Measurements from ENCODE around the gene PGAM2. TPM values are rescaled to one million over a fixed set of nuclear protein-coding genes. Genes with fewer than 3 reads are reported as not detected.
"Not testable (repeated sequence)": the region's sequence is repeated elsewhere in the genome, so short reads cannot be mapped to it uniquely, and the experiment has no call there.

Gene PGAM2
- total and polyA plus RNA-seq, 12 donors = 0.76 to 30.1 (median 6.7) TPM

DNA sequence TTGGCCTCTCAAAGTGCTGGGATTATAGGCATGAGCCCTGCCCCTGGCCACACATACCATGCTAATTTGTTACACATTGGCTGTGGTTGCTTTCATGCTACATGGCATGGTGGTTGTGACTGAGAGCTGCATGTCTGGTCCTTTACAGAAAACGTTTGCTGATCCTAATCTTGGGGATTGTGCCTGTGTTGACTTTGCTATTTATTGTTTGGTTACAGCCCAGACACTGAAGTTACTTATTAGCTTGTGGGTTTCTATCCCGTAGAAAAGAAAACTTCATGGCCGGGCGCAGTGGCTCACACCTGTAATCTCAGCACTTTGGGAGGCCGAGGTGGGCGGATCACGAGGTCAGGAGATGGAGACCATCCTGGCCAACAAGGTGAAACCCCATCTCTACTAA is 43.3 kb downstream of the PGAM2 start:
- H3K4me3 ChIP-seq; H3K9me3 ChIP-seq (replicated peaks in 1 of 3); H3K27ac ChIP-seq; H3K36me3 ChIP-seq (replicated peaks in 1 of 2); DNase-seq; H3K27me3 ChIP-seq; intact Hi-C loops (cut with DNase I): not testable (repeated sequence)
- H3K4me1 ChIP-seq (replicated peaks in 1 of 2) = peaks cover 0 to 11% of the 10 kb centered on the region in 2 donors
- 82 to 93% (median 90%) methylated on average over 6 of the region's 7 CpGs for WGBS, 4 donors

DNA sequence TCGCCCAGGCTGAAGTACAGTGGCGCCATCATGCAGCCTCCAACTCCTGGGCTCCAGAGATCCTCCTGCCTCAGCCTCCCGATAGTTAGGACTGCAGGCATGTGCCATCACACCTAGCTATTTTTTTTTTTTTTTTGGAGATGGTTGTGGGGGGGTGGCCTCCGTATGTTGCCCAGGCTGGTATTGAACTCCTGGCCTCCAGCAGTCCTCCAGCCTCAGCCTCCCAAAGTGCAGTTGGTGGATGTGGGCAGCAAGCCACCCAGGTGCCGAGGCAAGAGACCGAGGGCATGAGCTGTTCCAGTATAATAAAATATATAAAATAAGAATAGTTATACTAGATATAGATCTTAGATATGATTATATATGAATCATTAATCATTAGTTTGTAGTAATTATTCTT is 45.5 kb downstream of the PGAM2 start:
- 82 to 87% (median 86%) methylated on average over 4 to 6 of the region's 6 CpGs for WGBS, 4 donors
- Histone ChIP-seq H3K27ac (peak overlapping the region in 1 of 5 donors; percentile 73), H3K4me1 (replicated peaks in 1 of 2) (peaks cover 0 to 11% of the 10 kb centered on the region in 2 donors)
- H3K36me3 ChIP-seq (replicated peaks in 1 of 2); DNase-seq; H3K9me3 ChIP-seq (replicated peaks in 1 of 3); H3K4me3 ChIP-seq; H3K27me3 ChIP-seq; intact Hi-C loops (cut with DNase I): not testable (repeated sequence)

DNA sequence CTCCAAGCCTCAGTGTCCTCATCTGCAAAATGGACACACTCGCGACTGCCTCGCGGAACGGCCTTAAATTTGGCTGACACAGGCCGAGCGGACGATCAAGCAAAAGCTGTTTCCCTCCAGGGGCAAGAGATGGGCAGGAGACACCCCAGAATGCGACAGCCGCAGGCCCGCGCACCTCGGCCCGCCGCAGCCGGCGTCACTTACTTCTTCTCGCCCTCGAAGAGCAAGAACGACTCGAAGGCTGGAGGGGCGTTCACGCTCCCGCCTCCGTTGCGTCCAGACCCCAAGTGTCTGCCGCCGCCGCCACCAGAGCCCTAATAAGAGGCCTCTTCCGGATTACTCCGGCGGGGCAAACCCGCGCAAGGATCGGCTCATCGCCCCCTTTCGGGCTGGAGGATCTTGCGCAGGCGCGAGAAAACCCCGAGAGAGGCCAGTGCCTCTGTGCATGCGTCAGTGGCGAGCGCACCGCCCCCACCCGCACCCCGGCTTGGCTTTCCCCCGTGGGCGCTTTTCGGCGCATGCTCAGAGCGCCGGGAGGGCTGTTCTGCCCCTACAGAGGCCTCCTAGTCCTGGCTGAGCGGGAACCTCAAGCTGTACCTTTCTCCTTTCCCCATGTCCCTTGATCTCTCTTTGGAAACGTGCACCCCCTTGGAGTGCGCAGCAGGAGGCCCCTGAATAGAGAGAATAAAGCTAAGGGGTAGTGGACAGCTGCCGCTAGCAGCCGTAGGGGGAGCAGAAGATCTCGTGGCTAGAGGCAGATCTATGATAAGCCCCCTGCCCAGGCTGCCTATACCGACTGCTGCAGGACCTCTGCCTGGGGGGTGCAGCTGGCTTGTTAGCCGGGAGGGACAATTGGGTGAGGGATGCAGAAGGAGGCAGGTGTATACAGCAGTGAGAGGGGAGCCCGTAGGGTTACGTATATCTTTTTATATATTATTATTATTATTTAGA is 46.2 kb downstream of the PGAM2 start:
- H3K27me3 ChIP-seq; H3K36me3 ChIP-seq (replicated peaks in 1 of 2); H3K9me3 ChIP-seq (replicated peaks in 1 of 3); intact Hi-C loops (cut with DNase I): not testable (repeated sequence)
- 1 to 4% (median 3%) methylated on average over 5 to 62 of the region's 63 CpGs; no CpG with 5 or more reads in 1 of the 4 donors for WGBS, 4 donors
- Histone ChIP-seq H3K4me3 (peak overlapping the region; percentile 56 to 93 (median 70)), H3K27ac (peak overlapping the region in 3 of 5 donors; percentile 46 to 81 (median 73)), H3K4me1 (replicated peaks in 1 of 2) (peaks cover 0 to 11% of the 10 kb centered on the region in 2 donors)
- TF ChIP-seq, protein P1, sequence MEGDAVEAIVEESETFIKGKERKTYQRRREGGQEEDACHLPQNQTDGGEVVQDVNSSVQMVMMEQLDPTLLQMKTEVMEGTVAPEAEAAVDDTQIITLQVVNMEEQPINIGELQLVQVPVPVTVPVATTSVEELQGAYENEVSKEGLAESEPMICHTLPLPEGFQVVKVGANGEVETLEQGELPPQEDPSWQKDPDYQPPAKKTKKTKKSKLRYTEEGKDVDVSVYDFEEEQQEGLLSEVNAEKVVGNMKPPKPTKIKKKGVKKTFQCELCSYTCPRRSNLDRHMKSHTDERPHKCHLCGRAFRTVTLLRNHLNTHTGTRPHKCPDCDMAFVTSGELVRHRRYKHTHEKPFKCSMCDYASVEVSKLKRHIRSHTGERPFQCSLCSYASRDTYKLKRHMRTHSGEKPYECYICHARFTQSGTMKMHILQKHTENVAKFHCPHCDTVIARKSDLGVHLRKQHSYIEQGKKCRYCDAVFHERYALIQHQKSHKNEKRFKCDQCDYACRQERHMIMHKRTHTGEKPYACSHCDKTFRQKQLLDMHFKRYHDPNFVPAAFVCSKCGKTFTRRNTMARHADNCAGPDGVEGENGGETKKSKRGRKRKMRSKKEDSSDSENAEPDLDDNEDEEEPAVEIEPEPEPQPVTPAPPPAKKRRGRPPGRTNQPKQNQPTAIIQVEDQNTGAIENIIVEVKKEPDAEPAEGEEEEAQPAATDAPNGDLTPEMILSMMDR (IDR thresholded peaks at IDR 0.05) = peak; percentile 38 to 64 (median 57)
- TF ChIP-seq POLR2A (IDR thresholded peaks at IDR 0.05) = peak; percentile 73 to 84
- peak; percentile 97 to 99 (median 98) for DNase-seq

DNA sequence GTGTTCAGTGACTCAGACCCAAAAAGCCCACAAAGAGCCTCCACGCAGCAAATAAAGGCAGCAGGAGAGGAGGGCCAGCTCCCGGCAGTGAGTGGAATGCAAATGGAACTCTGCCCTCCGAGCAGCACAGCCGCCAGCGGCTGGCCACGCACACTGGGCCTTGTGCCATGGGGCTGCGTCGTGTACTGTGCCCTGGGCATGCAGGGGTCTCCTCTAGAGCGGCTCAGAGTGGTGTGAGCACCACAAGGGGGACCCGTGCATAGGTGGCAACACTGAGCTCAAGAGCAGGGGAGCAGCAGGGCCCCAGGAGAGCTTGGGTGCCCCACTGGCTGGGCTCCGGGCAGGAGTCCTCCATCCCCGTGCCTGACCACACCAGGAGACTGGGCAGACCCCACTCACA is 50.3 kb downstream of the PGAM2 start:
- intact Hi-C loops (cut with DNase I); H3K9me3 ChIP-seq (replicated peaks in 1 of 3); H3K27ac ChIP-seq; H3K27me3 ChIP-seq; H3K36me3 ChIP-seq (replicated peaks in 1 of 2); H3K4me3 ChIP-seq; DNase-seq: not testable (repeated sequence)
- 86 to 100% (median 96%) methylated on average over 2 to 7 of the region's 12 CpGs; no CpG with 5 or more reads in 1 of the 4 donors for WGBS, 4 donors
- peaks cover 0 to 11% of the 10 kb centered on the region in 2 donors for H3K4me1 ChIP-seq (replicated peaks in 1 of 2)

Small RNAs within 50 kb of the gene (microRNA-seq; reads per million reads assigned to microRNA genes)
- gene MIR6837 (0.76 to 1.3 (median 0.85) reads per million in 3 donors), gene MIR6838 (0.38 to 2.6 (median 0.89) reads per million in 3 donors)

Other genes starting within 250 kb of the PGAM2 start
- 100 to 1,000 TPM; 139 to 356 (median 199) TPM for gene MRPS24, start 196.1 kb downstream of the PGAM2 start, total RNA-seq
- 100 to 1,000 TPM in 2 of 3 donors, 10 to 100 TPM in 1; 72.5 to 160 (median 135) TPM for gene MRPS24, start 196.1 kb downstream of the PGAM2 start, polyA plus RNA-seq
- gene URGCP, start 159.0 kb downstream of the PGAM2 start, total RNA-seq = 100 to 1,000 TPM in 1 of 9 donors, 10 to 100 TPM in 8; 53.8 to 103 (median 68.9) TPM
- 10 to 100 TPM; 60.5 to 76.7 (median 61.9) TPM for gene URGCP, start 159.0 kb downstream of the PGAM2 start, polyA plus RNA-seq
- gene UBE2D4, start 139.1 kb downstream of the PGAM2 start, total RNA-seq = 10 to 100 TPM; 29.1 to 76.8 (median 42.0) TPM
- gene UBE2D4, start 139.1 kb downstream of the PGAM2 start, polyA plus RNA-seq = 10 to 100 TPM; 32.0 to 45.4 (median 33.1) TPM
- under 1 TPM in 2 of 9 donors, not detected in 7; 0.06 to 0.19 TPM for gene SPDYE1, start 67.7 kb downstream of the PGAM2 start, total RNA-seq
- not detected for gene SPDYE1, start 67.7 kb downstream of the PGAM2 start, polyA plus RNA-seq
- 100 to 1,000 TPM in 2 of 9 donors, 10 to 100 TPM in 7; 71.7 to 145 (median 83.1) TPM for gene DBNL, start 20.9 kb downstream of the PGAM2 start, total RNA-seq
- gene DBNL, start 20.9 kb downstream of the PGAM2 start, polyA plus RNA-seq = 10 to 100 TPM; 46.2 to 74.0 (median 66.1) TPM
- gene POLM, start 17.0 kb upstream of the PGAM2 start, total RNA-seq = 10 to 100 TPM in 8 of 9 donors, 1 to 10 TPM in 1; 8.6 to 51.8 (median 28.1) TPM
- gene POLM, start 17.0 kb upstream of the PGAM2 start, polyA plus RNA-seq = 10 to 100 TPM in 2 of 3 donors, 1 to 10 TPM in 1; 5.4 to 38.5 (median 21.9) TPM
- 100 to 1,000 TPM in 6 of 9 donors, 10 to 100 TPM in 2, 1 to 10 TPM in 1; 5.4 to 292 (median 121) TPM for gene AEBP1, start 38.8 kb upstream of the PGAM2 start, total RNA-seq
- 100 to 1,000 TPM in 2 of 3 donors, 10 to 100 TPM in 1; 41.2 to 198 (median 155) TPM for gene AEBP1, start 38.8 kb upstream of the PGAM2 start, polyA plus RNA-seq
- gene POLD2, start 58.0 kb upstream of the PGAM2 start, total RNA-seq = 100 to 1,000 TPM in 2 of 9 donors, 10 to 100 TPM in 7; 47.5 to 127 (median 68.4) TPM
- gene POLD2, start 58.0 kb upstream of the PGAM2 start, polyA plus RNA-seq = 100 to 1,000 TPM in 1 of 3 donors, 10 to 100 TPM in 2; 89.4 to 101 (median 93.0) TPM
- under 1 TPM in 1 of 9 donors, not detected in 8; 0.17 TPM for gene MYL7, start 75.8 kb upstream of the PGAM2 start, total RNA-seq
- gene MYL7, start 75.8 kb upstream of the PGAM2 start, polyA plus RNA-seq = 1 to 10 TPM in 1 of 3 donors, under 1 TPM in 1, not detected in 1; 0.24 to 3.5 TPM
- gene GCK, start 123.9 kb upstream of the PGAM2 start, total RNA-seq = 1 to 10 TPM in 1 of 9 donors, under 1 TPM in 5, not detected in 3; 0.14 to 1.9 (median 0.34) TPM
- gene GCK, start 123.9 kb upstream of the PGAM2 start, polyA plus RNA-seq = 1 to 10 TPM in 2 of 3 donors, under 1 TPM in 1; 0.09 to 2.1 (median 1.2) TPM
- gene YKT6, start 135.4 kb upstream of the PGAM2 start, total RNA-seq = 10 to 100 TPM; 47.6 to 94.7 (median 54.0) TPM
- gene YKT6, start 135.4 kb upstream of the PGAM2 start, polyA plus RNA-seq = 10 to 100 TPM; 32.8 to 93.6 (median 35.7) TPM